ENCODE results near the gene CWC27.

The CWC27 gene

GRCh38 chr5:65043843-65044359, 275.2 kb downstream of the CWC27 start:
- Histone ChIP-seq H3K27ac (replicated peaks) (no peak overlapping the region), H3K4me3 (replicated peaks; ENCODE audit: insufficient read depth, low read length) (no peak overlapping the region), H3K27me3 (ENCODE audit: insufficient read depth, poor library complexity, severe bottlenecking) (no peaks in the 10 kb centered on the region)
- no peak for DNase-seq (ENCODE audit: low read depth in 1 of 2, low spot score in 1 of 2)
- TF ChIP-seq POLR2AphosphoS5 (IDR thresholded peaks at IDR 0.05; ENCODE audit: low read depth) = no peak
- no peak for TF ChIP-seq SPI1 (IDR thresholded peaks at IDR 0.05; ENCODE audit: borderline replicate concordance, low read depth)
- no peak for TF ChIP-seq GABPA (IDR thresholded peaks at IDR 0.05; ENCODE audit: low read depth)
- TF ChIP-seq REST (IDR thresholded peaks at IDR 0.05; ENCODE audit: insufficient replicate concordance, low read depth) = no peak
- TF ChIP-seq CTCF (IDR thresholded peaks at IDR 0.05; ENCODE audit: insufficient read depth, low read length) = no peak

DNA sequence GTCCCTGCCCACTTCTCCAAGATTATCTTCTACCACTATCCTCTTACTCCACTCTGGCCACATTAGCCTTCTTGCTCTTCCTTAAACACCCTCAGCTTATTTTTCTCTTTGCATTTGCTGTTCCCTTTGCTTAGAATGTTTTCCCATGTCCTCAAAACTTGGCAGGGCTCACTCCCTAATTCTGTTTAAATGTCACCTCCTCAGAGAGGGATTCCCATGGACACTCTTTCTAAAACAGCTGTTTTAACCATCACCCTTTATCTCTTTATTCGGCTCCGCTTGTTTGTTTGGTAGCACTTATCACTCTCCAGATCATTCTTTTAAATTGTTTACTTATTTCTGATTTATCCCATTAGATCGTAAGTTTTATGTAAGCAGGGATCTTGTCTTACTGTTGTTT, 278.5 kb downstream of the CWC27 start:
- DNase-seq (ENCODE audit: low read depth in 1 of 2, low spot score in 1 of 2) = no peak
- Histone ChIP-seq H3K4me3 (replicated peaks; ENCODE audit: insufficient read depth, low read length) (no peak overlapping the region), H3K27me3 (ENCODE audit: insufficient read depth, poor library complexity, severe bottlenecking) (no peaks in the 10 kb centered on the region), H3K27ac (replicated peaks) (no peak overlapping the region)
- TF ChIP-seq POLR2AphosphoS5 (IDR thresholded peaks at IDR 0.05; ENCODE audit: low read depth) (no peak), CTCF (IDR thresholded peaks at IDR 0.05; ENCODE audit: insufficient read depth, low read length) (no peak), SPI1 (IDR thresholded peaks at IDR 0.05; ENCODE audit: borderline replicate concordance, low read depth) (no peak), REST (IDR thresholded peaks at IDR 0.05; ENCODE audit: insufficient replicate concordance, low read depth) (no peak), GABPA (IDR thresholded peaks at IDR 0.05; ENCODE audit: low read depth) (no peak)

DNA sequence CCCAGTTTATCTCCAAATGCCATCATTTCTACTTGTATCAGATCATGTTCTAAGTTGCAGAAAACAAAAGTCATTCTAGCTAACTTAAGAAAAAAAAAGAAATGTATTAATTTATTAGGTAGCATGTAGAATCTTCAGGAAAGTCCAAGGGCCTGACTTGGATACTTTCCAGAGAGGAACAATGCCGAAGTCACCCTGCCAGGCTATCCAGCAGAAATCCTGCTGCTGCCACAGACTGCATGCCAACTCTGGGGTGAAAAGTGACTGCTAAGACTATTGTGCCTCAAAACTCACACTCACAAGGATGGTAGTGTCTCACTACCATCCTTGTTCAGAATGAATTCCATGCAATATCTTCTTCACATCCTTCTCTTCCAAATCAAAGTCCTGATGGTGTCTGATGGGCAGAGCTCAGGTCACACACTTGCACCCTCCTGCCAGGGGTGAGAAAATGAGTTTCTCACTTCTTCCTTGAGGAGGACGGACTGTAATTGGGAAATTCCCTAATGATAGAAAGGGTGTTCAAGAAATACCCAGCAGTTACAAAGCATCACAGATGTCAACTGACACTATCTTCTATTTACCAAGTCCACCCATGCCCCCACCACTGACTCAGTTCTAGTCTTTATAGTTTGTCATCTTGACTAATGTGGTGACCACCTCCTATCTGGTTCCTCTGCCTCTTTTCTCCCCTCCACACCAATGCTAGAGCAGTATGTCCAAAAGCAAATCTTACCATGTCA, 279.4 kb downstream of the CWC27 start:
- no peak overlapping the region for H3K4me3 ChIP-seq (replicated peaks; ENCODE audit: insufficient read depth, low read length)
- no peak for DNase-seq (ENCODE audit: low read depth in 1 of 2, low spot score in 1 of 2)
- H3K27me3 ChIP-seq (ENCODE audit: insufficient read depth, poor library complexity, severe bottlenecking) = no peaks in the 10 kb centered on the region
- H3K27ac ChIP-seq (replicated peaks) = no peak overlapping the region
- TF ChIP-seq CTCF (IDR thresholded peaks at IDR 0.05; ENCODE audit: insufficient read depth, low read length) = no peak
- no peak for TF ChIP-seq POLR2AphosphoS5 (IDR thresholded peaks at IDR 0.05; ENCODE audit: low read depth)
- no peak for TF ChIP-seq REST (IDR thresholded peaks at IDR 0.05; ENCODE audit: insufficient replicate concordance, low read depth)
- TF ChIP-seq GABPA (IDR thresholded peaks at IDR 0.05; ENCODE audit: low read depth) = no peak
- TF ChIP-seq SPI1 (IDR thresholded peaks at IDR 0.05; ENCODE audit: borderline replicate concordance, low read depth) = no peak
